Activated naive CD8-positive, alpha-beta T cell treated with anti-CD3 and anti-CD28 coated beads, Interleukin-2, amount 50 U/mL, for 16 hours (primary cell): ENCODE results near the gene EP400.

ENCODE experiments used
- DNase-seq: peaks from one replicate; pipeline ENCODE4 v3.0.0-alpha.2; 2020; ENCODE audit warnings: low read depth, low spot score

The EP400 gene

GRCh38 chr12:131912518-131913274 is 37.0 kb upstream of the EP400 start:
- DNase-seq = no peak

DNA sequence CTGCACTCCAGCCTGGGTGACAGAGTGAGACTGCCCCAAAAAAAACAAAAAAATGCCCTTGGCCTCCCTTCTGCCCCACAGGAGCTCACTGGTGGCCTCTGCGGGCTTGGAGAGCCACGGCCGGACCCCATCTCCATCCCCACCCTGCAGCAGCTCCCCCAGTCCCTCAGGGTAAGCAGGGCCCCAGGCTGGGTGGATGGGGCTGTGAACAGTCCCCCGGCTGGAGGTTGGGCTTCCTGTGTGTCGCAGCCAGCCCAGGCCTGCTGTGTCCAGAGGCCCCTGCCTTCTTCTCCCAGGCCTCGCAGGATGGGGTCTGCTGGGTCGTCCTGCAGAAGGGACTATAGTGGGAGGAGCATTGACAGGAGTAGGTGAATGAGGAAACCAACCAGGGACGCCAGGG is 36.1 kb upstream of the EP400 start:
- no peak for DNase-seq

DNA sequence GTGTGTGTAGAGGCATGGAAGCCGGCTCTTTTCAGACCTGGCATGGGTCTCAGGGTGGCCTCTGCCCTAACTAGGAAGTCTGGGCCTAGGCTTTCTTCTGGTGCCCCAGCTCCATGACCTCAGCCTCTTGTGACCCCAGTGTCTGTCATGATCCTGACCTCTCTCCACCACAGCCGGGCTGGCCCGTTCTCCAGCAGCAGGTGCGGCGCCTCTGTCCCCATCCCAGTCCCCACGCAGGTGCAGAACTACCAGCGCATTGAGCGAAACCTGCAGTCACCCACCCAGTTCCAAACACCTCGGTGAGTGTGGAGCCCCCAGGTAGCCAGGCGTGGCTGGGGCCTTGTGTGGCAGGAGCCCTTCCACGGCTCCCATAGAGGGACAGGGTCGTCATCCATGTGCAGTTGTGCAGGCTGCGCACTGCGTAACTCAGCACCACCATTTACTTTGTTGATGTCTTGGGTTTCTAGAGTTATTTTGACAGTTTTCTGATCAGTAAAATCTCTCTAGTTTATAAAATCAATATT is 35.5 kb upstream of the EP400 start:
- DNase-seq = no peak

GRCh38 chr12:131915000-131915689 is 34.6 kb upstream of the EP400 start:
- no peak for DNase-seq

- no peak for DNase-seq
Observed at GRCh38 chr12:131915823-131916222, 33.9 kb upstream of the EP400 start.

DNA sequence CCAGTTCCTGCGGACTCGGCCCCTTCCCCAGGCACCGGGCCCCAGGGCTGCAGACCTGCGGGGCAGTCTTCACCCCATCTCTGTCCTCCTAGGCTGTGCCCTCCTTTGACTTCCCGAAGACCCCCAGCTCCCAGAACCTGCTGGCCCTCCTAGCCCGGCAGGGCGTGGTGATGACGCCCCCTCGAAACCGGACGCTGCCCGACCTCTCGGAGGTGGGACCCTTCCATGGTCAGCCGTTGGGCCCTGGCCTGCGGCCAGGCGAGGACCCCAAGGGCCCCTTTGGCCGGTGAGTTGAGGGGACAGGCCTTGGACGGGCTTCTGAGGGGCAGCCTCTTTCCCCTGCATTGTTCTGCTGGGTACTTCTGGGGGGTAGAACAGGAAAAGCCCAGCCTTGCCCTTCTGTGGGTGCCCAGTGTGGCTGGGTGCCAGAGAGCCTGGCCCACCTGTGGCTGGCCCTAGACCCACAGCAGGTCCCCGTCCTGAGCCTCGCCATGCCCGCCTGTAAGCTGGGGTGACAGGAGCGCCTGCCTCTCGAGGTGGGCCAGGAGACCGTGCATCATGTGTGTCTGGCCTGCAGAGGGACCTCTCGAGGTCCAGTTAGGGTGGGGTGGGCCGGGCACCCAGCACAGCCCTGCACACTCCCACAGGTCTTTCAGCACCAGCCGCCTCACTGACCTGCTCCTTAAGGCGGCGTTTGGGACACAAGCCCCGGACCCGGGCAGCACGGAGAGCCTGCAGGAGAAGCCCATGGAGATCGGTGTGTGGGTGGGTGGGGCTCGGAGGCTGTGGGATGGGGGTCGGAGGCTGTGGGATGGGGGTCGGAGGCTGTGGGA is 33.2 kb upstream of the EP400 start:
- no peak for DNase-seq

DNA sequence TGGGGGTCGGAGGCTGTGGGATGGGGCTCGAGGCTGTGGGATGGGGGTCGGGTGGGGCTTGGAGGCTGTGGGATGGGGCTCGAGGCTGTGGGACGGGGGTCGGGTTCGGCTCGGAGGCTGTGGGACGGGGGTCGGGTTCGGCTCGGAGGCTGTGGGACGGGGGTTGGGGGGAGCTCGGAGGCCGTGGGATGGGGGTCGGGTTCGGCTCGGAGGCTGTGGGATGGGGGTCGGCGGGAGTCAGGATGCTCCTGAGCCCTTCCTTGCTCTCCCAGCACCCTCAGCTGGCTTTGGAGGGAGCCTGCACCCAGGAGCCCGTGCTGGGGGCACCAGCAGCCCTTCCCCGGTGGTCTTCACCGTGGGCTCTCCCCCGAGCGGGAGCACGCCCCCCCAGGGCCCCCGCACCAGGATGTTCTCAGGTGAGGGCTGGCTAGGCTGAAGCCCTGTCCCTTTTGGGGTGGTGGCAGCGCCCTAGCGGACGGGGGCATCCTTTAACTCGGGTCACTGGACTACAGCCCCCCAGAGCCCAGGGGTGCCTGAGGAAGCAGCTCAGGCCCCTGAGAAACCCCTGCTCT is 32.5 kb upstream of the EP400 start:
- DNase-seq = peak; percentile 30

DNA sequence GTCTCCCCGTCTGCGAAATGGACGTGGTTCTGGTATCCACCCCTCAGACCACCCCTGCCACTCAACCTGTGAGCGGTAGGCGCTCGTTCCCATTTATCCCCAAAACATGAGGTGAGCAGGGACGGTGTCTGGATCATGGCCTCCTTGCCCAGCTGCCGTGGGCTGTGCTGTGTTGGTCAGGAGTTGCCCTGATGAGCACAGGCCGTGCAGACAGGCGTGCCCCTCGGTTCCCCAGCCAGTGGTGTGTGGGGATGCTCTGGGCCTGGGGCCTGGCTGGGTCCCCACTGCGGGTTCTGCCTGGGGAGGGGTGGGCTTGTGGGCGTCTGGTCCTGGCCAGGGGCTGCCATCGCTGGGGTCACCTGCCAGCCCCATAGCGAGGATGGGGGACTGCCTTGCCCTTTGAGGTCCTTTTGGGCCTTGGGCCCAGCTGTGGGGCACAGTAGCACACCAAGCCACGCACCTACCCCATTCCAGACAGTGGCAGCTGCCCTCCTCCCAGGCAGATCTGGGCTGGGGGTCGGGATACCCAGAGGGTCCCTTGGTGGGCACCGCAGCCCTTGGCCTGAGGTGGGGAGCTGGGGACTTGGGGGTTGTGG is 31.9 kb upstream of the EP400 start:
- no peak for DNase-seq

- no peak for DNase-seq
Observed at GRCh38 chr12:131918311-131919050, 31.3 kb upstream of the EP400 start.

DNA sequence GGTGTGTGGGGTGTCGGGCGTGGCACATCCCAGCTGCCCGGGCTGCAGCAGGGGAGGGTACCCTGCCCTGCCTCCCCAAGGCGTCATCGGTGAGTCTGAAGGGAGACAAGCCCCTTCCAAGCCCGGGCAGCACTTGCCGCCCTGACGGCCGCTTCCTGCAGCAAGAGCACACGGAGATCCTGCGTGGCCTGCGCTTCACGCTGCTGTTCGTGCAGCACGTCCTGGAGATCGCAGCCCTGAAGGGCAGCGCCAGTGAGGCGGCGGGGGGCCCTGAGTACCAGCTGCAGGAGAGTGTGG is 30.7 kb upstream of the EP400 start:
- DNase-seq = no peak

DNA sequence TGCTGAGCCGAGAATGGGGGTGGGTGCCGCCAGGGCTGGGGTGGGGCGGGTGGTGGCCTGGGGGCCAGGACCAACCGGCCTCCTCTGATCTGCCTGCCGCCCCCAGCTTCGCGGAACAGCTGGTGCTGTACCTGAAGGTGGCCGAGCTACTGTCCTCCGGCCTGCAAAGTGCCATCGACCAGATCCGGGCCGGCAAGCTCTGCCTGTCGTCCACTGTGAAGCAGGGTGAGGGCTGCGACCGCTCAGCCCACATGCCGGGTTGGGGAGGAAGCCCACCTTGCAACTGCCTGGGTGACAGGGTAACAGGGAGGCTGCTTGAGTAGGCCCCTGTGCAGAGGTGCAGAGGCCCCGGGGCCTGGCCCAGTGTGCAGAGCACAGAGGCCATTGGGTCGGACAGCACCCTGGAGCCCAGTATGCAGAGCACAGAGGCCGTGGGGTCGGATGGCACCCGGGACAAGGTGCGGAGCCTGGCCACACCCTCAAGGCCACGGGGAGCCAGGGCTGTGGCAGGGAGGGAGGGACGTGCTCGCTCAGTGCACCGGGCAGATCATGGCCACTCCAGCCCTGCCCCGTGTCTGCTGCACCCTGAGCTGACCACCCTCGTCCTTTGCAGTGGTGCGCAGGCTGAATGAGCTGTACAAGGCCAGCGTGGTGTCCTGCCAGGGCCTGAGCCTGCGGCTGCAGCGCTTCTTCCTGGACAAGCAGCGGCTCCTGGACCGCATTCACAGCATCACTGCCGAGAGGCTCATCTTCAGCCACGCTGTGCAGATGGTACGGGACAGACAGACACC is 30.2 kb upstream of the EP400 start:
- DNase-seq = no peak

GRCh38 chr12:131920157-131920508 is 29.6 kb upstream of the EP400 start:
- DNase-seq = no peak

GRCh38 chr12:131920902-131921840 is 28.6 kb upstream of the EP400 start:
- no peak for DNase-seq

DNA sequence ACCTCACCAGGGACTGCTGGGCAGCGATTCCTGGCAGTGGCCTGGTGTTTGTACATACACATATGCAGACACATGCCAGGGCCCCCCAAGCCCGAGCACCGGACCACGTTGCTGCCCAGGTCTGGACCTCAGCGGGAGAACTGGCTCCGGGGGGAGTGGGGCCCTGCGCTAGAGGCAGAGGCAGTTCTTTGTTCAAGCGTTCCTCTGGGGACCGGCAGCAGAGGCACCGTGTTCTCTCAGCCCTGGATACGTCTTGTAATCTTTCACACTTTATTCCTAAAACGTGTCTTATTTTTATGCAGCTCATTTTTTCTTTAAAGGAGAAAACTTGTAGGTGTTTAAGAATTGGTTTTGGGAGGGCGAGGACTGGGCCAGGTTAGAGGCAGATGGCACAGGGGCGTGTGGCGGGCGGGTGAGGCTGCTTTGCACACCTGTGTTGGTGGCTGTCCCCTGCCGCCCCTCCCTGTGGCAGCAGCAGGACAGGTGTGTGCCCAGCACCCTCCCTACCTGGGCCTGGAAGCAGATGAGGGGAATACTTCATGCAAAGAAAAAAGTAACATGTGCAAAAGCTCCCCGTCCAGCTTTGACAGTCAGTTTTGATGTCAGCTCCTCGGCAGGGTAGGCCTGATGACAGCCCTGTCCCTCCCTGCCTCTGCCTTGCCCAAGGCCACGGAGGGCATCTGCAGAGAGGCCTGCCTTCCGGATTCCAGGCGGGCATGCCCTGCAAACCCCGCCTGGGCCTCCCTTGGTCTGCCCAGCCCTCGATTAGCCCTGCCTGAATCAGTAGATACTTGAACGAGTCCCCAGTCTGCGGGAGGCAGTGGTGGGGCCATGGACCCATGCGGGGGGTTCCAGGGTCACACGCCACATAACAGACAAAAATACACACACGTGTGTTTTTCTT is 27.6 kb upstream of the EP400 start:
- no peak for DNase-seq

DNA sequence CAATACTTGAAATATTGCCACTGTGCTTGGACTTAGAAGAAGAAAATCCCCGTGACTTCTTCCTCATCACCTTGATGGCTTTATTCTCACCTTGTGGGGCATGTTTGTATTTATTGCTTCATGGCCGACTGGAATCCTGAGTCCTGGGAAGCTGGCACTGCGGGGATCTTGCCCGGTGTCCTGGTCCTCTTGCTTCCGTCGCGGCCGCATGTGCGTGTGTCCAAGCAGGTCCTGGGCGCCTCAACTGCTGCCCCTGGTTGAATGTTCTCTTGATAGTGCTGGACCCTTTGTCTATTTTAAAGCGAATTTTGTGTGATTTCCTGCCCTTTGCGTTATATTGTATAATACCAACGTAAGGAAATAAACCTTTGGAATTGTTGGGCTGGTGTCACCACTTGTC is 27.0 kb upstream of the EP400 start:
- no peak for DNase-seq

GRCh38 chr12:131923260-131923659 is 26.5 kb upstream of the EP400 start:
- DNase-seq = no peak

GRCh38 chr12:131927110-131928079 is 22.3 kb upstream of the EP400 start:
- DNase-seq = no peak
